Body of pancreas (tissue), 4 donors: ENCODE results near the gene IQGAP2. TPM values are rescaled to one million over a fixed set of nuclear protein-coding genes. Genes with fewer than 3 reads are reported as not detected.

Experiments
- ATAC-seq: fragments of 150-250 bp; one replicate; pipeline ENCODE4 v1.9.1; 2016
- DNase-seq, 4 donors: peaks; one replicate each; pipeline ENCODE4 v3.0.0-alpha.2; 2019
- H3K27ac ChIP-seq, 4 donors: fragments of 200-600 bp; sonication (generic); 1 replicate in 3 of 4; 2 replicates in 1 of 4; pipeline versions ENCODE4 v1.5.1 to v1.6.1; 2016 to 2019; ENCODE audit warnings: mild to moderate bottlenecking in 1 of 4, mixed read lengths in 1 of 4, moderate library complexity in 1 of 4
- H3K27me3 ChIP-seq, 2 donors: fragments of 200-600 bp; sonication (generic); one replicate each; pipeline ENCODE4 v1.6.0; 2016; ENCODE audit warnings: mild to moderate bottlenecking in 1 of 2
- H3K36me3 ChIP-seq, 2 donors: fragments of 200-600 bp; sonication (generic); replicated peaks in 1 of 2; 2 replicates each; pipeline ENCODE4 v1.5.1; 2016; ENCODE audit warnings: low read depth in 2 of 2; ENCODE audit not compliant: insufficient read depth in 1 of 2
- H3K4me1 ChIP-seq: fragments of 200-600 bp; sonication (generic); one replicate; pipeline ENCODE4 v1.6.0; 2016
- H3K4me3 ChIP-seq, 2 donors: fragments of 200-600 bp; sonication (generic); 1 replicate in 1 of 2; 2 replicates in 1 of 2; pipeline ENCODE4 v1.5.1; 2016 to 2019
- H3K9me3 ChIP-seq, 3 donors: fragments of 200-600 bp; sonication (generic); 1 replicate in 2 of 3; 2 replicates in 1 of 3; pipeline ENCODE4 v1.5.1; 2016
- POLR2A ChIP-seq, 3 donors: fragments of 450-650 bp; IDR thresholded peaks; one replicate each; pipeline ENCODE4 v1.6.1; 2016; ENCODE audit warnings: antibody characterized with exemption in 3 of 3, mild to moderate bottlenecking in 2 of 3
- WGBS, 2 donors: methylation state at CpG; one replicate each; pipeline ENCODE4 v1.1.5; 2017; 5-methylcytosine and 5-hydroxymethylcytosine counted together
- intact Hi-C: fragments of 100-400 bp; cut with DNase I; formaldehyde crosslinking; loops from one replicate; pipeline ENCODE4 v1.15.1; 2023
- total RNA-seq, 2 donors: library from RNA; depleted of rRNA; stranded (reverse); fragments of >200 nt; gene quantifications; one replicate each; pipeline ENCODE4 v1.1.0, GENCODE V29; 2016
- TF ChIP-seq, protein P1 (sequence below), 7 experiments: fragments of 450-650 bp in 4 of 7; fragments of 200-600 bp in 3 of 7; sonication (generic) in 3 of 7; IDR thresholded peaks; one replicate each; pipeline ENCODE4 v1.5.1; 2016 to 2019; ENCODE audit warnings: antibody characterized with exemption in 7 of 7

The IQGAP2 gene
- total RNA-seq, 2 donors from 2014 or later, result 41.2 to 49.5 TPM

DNA sequence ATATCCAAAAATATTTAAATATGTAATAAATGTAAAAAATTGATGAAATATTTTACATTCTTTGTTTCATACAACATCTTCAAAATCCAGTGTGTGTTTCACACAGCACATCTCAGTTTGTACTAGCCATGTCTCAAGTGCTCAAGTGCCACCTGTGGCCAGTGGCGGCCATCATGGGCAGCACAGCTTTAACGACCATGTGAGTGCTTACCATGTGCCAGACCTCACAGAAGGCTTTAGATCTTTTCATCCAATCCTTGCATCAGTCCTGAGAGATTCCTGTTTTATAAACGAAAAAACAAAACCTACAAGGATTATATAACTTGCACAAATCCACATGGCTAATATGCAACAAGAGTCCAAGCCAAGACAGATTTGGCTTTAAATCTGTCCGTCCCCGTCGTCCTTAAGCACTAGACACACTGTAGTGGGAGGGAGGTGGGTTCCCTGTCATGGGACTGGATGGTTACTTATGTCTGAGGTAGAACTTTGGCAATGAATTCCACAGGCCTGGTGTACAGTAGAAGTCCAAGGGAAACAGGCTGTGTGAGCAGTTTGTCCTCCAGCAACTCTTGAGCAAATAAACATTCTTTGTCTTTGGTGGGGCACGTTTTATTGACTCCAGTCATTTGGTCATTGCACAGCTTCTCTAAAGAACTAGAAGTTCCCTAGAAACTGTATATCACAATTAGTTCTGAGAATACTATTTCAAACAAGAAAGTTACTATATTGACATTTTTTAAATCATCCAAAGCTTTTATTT is 287.8 kb downstream of the IQGAP2 start:
- ATAC-seq, result no peak

DNA sequence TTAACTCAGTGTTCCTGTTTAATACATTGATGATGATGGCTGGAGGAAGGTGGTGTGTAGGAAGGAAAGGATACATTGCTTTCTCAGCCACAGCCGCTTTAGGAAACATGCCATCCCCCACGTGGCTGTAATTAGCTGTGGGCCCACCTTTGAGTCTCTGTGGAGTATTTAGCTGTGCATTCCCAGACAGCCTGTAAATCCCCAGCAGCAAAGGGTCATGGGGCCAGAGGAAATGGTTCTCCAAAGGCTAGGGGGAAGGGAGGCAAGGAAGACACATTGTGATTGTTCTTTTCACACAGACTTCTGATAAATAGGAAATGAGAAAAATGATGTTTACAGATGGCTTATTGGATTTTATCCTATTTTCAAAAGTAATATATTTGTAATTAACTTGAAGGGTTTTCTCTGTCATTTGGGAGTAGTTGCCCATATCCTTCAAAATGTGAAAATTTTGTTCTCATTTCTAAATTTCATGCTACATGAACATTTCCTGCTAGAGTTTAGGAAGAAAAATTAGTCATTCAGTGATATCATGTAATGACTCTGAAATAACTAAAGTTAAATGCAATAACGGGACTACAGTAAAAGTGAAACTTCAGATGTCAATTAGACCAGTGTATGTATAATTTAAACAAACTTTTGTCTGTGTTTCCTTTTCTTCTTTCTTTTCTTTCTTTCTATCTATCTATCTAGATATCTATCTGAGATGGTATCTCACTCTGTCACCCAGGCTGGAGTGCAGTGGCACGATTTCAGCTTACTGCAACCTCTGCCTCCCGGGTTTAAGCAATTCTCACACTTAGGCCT is 288.6 kb downstream of the IQGAP2 start:
- no peaks in the 10 kb centered on the region for H3K27me3 ChIP-seq
- no peak for DNase-seq
- H3K9me3 ChIP-seq, result no peaks in the 10 kb centered on the region
- H3K4me3 ChIP-seq, result no peak overlapping the region
- intact Hi-C loops, result no loop called here
- H3K36me3 ChIP-seq, result peaks cover 0 to 7% of the 10 kb centered on the region in 2 donors
- no peak for ATAC-seq
- WGBS, 2 donors, result 71 to 72% methylated on average over 5 of the region's 5 CpGs
- H3K27ac ChIP-seq, result peak overlapping the region in 1 of 4 donors; percentile 26
- H3K4me1 ChIP-seq, result no peaks in the 10 kb centered on the region
- TF ChIP-seq, protein P1, sequence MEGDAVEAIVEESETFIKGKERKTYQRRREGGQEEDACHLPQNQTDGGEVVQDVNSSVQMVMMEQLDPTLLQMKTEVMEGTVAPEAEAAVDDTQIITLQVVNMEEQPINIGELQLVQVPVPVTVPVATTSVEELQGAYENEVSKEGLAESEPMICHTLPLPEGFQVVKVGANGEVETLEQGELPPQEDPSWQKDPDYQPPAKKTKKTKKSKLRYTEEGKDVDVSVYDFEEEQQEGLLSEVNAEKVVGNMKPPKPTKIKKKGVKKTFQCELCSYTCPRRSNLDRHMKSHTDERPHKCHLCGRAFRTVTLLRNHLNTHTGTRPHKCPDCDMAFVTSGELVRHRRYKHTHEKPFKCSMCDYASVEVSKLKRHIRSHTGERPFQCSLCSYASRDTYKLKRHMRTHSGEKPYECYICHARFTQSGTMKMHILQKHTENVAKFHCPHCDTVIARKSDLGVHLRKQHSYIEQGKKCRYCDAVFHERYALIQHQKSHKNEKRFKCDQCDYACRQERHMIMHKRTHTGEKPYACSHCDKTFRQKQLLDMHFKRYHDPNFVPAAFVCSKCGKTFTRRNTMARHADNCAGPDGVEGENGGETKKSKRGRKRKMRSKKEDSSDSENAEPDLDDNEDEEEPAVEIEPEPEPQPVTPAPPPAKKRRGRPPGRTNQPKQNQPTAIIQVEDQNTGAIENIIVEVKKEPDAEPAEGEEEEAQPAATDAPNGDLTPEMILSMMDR (IDR thresholded peaks at IDR 0.05), result no peak
- no peak for TF ChIP-seq POLR2A (IDR thresholded peaks at IDR 0.05)

More for the DNA sequence above, 287.8 kb downstream of the IQGAP2 start:
- Histone ChIP-seq H3K9me3 (no peaks in the 10 kb centered on the region), H3K4me1 (no peaks in the 10 kb centered on the region), H3K27me3 (no peaks in the 10 kb centered on the region), H3K36me3 (peaks cover 0 to 3% of the 10 kb centered on the region in 2 donors), H3K4me3 (no peak overlapping the region), H3K27ac (peak overlapping the region in 1 of 4 donors; percentile 26)
- 71 to 75% methylated on average over 7 of the region's 7 CpGs for WGBS, 2 donors
- intact Hi-C loops, result no loop called here
- no peak for DNase-seq
- no peak for TF ChIP-seq POLR2A (IDR thresholded peaks at IDR 0.05)
- TF ChIP-seq, protein P1 (IDR thresholded peaks at IDR 0.05), result no peak

DNA sequence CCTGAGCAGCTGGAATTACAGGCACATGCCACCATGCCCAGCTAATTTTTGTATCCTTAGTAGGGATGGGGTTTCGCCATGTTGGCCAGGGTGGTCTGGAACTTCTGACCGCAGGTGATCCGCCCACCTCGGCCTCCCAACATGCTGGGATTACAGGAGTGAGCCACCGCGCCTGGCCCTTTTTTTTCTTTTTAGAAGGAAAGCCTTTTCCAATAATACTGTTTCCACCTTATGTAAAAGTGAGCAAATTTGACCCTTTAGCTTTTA is 289.1 kb downstream of the IQGAP2 start:
- 94 to 96% methylated on average over 6 of the region's 6 CpGs for WGBS, 2 donors
- DNase-seq (no peak), ATAC-seq (no peak)
- intact Hi-C loops, result no loop called here
- Histone ChIP-seq H3K27ac (no peak overlapping the region), H3K36me3 (peaks cover 0 to 7% of the 10 kb centered on the region in 2 donors), H3K9me3 (no peaks in the 10 kb centered on the region), H3K4me1 (no peaks in the 10 kb centered on the region), H3K27me3 (no peaks in the 10 kb centered on the region), H3K4me3 (no peak overlapping the region)
- no peak for TF ChIP-seq POLR2A (IDR thresholded peaks at IDR 0.05)
- TF ChIP-seq, protein P1 (IDR thresholded peaks at IDR 0.05), result no peak

DNA sequence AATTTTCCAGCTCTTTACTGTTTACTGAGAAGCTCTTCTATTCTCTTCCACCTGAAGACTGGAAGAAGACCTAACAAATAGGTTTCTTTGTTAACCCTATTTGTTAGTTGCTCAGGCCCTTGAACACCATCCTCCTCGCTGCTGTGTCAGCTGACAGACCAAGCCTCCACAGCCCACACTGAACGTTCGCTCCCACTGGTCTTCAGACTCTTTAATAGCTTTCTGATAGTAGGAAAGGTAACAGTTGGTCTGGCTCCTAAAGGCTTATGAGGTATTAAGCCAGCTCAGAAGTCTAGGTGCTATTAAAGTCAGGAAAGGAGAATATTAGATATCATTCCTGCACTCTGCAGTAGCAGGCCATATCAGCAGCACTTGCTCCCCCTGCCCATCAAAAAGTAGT is 289.6 kb downstream of the IQGAP2 start:
- WGBS, 2 donors, result 89 to 95% methylated on average over 3 of the region's 3 CpGs
- Histone ChIP-seq H3K27ac (no peak overlapping the region), H3K36me3 (peaks cover 0 to 7% of the 10 kb centered on the region in 2 donors), H3K27me3 (no peaks in the 10 kb centered on the region), H3K4me1 (no peaks in the 10 kb centered on the region), H3K4me3 (no peak overlapping the region), H3K9me3 (no peaks in the 10 kb centered on the region)
- intact Hi-C loops, result no loop called here
- DNase-seq (no peak), ATAC-seq (no peak)
- no peak for TF ChIP-seq POLR2A (IDR thresholded peaks at IDR 0.05)
- TF ChIP-seq, protein P1 (IDR thresholded peaks at IDR 0.05), result no peak
